NCI-H146 treated with DMSO at 0.1 percent for 48 hours (cell line): ENCODE data around the gene CPM.

Experiments used
- DNase-seq: peaks from one replicate; lab custom pipeline; 2025; ENCODE audit not compliant: unreplicated experiment; lab: John Stamatoyannopoulos, UW

Gene CPM

DNA sequence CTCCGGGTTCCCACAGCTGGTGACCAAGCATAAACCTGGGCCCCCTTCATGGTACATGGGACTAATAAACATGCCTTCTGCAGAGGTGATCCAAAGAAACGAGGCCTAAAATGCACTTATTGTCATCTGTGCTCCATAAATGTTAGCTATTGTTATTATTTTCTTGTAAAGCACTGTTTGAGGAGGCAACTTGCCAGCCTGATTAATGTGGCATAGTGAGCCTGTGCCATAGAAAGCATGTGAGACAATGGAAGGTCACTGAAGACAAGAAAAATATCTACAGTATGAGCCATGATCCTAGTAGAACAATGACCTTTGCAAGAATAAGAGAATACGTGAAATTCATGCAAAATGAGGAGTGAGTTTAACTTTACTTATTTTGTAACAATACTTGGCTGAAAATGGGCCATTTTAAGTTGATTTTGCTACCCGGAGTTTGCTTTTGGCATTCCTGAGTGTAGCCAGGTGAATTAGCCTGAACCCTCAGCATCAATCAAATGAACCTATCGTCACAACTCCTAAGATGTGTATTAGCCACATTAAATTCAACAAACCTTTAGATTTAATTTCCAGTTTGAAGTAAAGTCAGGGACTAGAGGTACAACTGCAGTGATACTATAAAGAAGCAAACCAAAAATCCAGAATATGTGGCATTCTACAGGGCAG is 52.2 kb downstream of the CPM start:
- DNase-seq = no peak

DNA sequence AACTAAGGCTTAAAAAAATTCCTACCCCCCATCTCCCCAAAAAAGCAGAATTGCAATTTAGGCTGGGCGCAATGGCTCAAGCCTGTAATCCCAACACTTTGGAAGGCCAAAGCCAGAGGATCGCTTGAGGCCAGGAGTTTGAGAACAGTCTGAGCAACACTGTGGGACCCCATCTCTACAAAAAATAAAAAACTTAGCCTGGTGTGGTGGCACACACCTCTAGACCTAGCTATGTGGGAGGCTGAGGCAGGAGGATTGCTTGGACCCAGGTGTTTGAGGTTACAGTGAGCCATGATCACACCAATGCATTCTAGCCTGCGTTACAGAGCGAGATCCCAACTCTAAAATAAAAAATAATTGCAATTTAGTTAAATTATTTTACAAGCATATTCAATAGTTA is 54.1 kb downstream of the CPM start:
- DNase-seq = no peak

DNA sequence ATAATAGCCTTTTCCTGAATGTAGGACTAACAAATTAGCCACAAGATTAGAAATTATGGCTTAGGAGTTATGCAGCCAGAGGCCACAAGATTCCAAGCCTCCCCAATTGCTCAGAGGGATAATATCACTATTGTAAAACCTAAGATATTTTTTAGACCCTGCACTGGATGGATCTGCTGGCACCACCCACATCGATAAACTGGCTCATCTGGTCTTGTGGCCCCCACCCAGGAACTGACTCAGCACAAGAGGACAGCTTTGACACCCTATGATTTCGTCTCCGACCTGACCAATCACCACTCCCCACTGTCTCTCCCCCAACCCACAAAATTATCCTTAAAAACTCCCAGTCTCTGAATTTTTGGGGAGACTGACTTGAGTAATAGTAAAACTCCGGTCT is 54.7 kb downstream of the CPM start:
- DNase-seq = no peak

- no peak for DNase-seq
These were observed 55.4 kb downstream of the CPM start for GRCh38 chr12:68877583-68877982.

GRCh38 chr12:68876461-68876860 is 56.5 kb downstream of the CPM start:
- DNase-seq = no peak

DNA sequence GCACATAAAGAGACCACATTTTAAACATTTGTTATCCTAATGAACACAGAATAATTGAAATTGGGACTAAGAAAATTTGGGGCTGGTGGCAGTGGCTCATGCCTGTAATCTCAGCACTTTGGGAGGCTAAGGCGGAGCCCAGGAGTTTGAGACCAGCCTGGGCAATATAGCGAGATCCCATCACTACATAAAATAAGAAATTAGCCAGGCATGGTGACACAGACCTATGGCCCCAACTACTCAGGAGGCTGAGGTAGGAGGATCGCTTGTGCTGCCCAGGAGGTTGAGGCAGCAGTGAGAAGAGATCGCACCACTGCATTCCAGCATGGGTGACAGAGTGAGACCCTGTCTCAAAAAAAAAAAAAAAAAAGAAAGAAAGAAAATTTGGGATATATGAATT is 59.7 kb downstream of the CPM start:
- no peak for DNase-seq

- DNase-seq = no peak
These were observed 61.0 kb downstream of the CPM start for GRCh38 chr12:68871921-68872320.

- no peak for DNase-seq
These were observed 61.6 kb downstream of the CPM start for GRCh38 chr12:68871396-68871795.

GRCh38 chr12:68870443-68870842 is 62.5 kb downstream of the CPM start:
- no peak for DNase-seq

GRCh38 chr12:68870011-68870410 is 63.0 kb downstream of the CPM start:
- DNase-seq = no peak

GRCh38 chr12:68868043-68868790 is 64.8 kb downstream of the CPM start:
- DNase-seq = no peak

DNA sequence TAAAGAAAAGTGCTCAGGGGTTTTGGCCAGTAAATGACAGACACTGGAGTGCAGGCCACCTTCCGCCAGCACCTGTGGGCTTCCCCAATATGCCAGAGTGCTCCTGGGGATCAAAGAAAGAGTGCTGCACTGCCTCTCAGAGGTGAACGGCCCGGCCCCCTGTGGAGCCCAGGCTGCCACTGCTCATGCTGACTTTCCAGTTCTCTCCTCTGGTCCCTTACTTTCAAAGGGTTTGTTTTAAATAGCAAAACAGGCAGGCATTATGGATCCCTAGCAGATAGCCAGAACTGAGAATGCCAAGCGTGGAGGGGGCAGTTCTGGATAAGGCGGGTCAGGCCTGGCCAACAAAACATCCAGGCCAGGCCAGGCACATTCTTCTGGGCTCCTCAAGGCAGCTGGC is 65.4 kb downstream of the CPM start:
- DNase-seq = no peak

DNA sequence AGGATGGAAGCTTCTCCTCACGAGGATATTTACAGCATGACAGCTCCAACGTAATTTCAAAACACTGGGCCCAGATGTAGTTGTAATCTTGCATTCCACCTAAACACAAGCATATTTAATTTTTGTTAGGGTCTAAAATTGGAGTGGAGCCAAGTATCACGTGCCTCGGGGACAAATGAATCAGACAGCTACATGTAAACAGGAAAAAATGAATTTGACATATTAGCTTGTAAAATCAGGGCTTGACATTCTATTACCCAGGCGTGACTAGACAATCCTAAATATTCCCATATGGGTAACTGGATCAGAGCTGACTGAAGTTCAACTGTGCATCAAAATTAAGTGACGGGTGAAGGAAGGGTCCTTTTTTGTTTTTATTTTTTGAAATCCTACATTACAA is 66.0 kb downstream of the CPM start:
- no peak for DNase-seq

- no peak for DNase-seq
These were observed 67.4 kb downstream of the CPM start for GRCh38 chr12:68865399-68866164.

DNA sequence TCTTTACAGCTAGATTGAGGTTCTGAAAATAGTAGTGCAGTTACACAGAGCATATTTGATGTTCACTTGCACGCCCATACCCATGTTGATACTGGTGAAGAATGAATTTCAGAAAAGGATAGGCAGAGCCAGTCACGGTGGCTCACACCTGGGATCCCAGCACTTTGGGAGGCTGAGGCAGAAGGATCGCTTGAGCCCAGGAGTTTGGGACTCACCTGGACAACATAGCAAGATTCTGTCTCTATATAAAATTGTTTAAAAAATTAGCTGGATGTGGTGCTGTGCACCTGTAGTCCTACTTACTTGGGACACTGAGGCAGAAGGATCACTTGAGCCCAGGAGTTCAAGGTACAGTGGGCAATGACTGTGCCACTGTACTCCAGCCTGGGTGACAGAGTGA is 68.4 kb downstream of the CPM start:
- no peak for DNase-seq

- peak; percentile 34 for DNase-seq
These were observed 69.0 kb downstream of the CPM start for GRCh38 chr12:68863886-68864454.

DNA sequence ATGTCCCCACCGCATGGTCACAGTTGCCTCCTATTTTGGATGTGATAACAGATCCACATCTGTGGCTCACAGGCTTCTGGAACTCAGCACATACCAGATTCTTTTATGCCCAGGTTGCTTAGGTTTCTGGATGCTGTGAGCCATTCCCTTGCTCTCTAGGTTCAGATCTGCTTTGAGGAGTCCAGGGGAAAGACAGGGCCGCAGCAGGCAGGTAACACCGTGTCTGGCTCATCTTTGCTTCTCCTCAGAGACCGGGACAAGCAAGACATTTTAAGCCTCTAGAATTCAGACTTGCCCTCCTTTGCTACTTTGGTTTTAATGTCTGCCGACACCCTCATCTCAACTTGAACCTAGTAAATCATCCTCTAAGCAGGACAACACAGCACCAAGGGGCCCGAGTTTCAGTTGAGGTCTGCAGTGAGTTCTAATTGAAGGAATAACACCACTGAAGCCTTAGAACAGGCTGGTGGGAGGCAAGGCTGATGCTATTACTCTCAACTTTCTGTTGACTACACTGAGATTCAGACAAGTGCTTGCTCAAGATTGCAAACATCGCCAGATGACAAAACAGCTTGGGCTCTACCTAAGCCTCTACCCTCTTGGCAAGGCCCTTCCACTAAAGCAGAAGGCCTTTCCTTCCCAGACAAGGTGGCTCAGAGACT is 69.7 kb downstream of the CPM start:
- no peak for DNase-seq

DNA sequence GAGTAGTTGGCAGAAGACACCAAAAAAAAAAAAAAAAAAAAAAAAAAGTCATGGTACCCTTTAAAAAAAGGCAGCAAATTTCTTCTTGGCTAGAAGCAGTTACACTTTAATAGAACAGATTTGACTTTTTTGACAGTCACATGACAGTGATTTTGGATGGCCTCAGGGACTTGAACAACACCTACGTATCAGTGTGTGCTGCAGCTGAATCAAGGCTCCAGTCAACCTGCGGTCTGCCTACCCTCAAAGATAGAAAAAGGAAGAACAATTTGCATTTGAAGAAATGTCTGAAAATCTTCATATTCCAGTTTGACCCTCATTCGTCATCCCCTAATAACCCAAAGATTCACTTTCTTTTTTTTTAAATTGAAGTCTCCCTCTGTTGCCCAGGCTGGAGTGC is 71.1 kb downstream of the CPM start:
- DNase-seq = no peak

GRCh38 chr12:68856510-68856909 is 76.5 kb downstream of the CPM start:
- DNase-seq = no peak

- DNase-seq = no peak
These were observed 77.2 kb downstream of the CPM start for GRCh38 chr12:68855771-68856170.

DNA sequence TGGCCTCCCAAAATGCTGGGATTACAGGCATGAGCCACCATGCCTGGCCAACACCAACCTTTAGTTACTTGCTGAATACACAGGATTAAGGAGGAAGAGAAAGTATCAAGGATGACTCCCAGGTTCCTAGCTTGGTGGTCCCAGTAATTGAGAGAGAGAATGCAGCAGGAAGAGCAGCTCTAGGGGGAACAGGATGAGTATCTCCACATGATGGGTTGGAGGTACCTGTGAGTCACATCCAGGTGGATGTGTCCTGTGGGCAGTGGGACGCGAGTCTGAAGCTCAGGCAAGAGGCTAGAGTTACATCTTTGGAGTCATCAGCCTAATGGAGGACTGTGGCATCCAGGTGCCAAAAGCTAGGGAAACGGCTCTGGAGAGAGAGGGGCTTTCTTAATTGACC is 77.9 kb downstream of the CPM start:
- no peak for DNase-seq
